ENCODE measurements around the gene MYO5C.
"Not testable (repeated sequence)": the region's sequence is repeated elsewhere in the genome, so short reads cannot be mapped to it uniquely, and the experiment has no call there.

MYO5C gene

DNA sequence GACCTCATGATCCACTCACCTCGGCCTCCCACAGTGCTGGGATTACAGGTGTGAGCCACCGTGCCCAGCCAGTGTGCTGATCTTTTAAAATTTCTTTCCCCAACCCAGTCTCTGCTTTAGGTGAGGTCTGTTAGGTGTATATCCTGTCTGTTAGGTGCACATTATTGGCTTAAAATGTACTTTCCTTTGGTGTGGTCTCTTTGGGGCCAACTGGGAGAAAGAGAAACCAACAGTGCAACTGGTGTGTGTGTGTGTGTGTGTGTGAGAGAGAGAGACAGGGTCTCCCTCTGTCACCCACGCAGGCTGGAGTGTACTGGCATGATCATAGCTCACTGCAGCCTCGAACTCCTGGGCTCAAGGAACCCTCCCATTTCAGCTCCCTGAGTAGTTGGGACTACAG, 54.1 kb downstream of the MYO5C start:
- Histone ChIP-seq H3K27ac (no peak overlapping the region), H3K4me3 (ENCODE audit: low read depth in 1 of 2, low read length in 1 of 2) (no peak overlapping the region), H3K36me3 (no peaks in the 10 kb centered on the region), H3K4me1 (ENCODE audit: control insufficient read depth in 1 of 2, insufficient read depth in 1 of 2, low read depth in 1 of 2, low read length in 1 of 2) (peaks cover 4 to 15% of the 10 kb centered on the region in 2 experiments), H3K27me3 (no peaks in the 10 kb centered on the region), H3K9me3 (no peaks in the 10 kb centered on the region)
- TF ChIP-seq, protein P1, sequence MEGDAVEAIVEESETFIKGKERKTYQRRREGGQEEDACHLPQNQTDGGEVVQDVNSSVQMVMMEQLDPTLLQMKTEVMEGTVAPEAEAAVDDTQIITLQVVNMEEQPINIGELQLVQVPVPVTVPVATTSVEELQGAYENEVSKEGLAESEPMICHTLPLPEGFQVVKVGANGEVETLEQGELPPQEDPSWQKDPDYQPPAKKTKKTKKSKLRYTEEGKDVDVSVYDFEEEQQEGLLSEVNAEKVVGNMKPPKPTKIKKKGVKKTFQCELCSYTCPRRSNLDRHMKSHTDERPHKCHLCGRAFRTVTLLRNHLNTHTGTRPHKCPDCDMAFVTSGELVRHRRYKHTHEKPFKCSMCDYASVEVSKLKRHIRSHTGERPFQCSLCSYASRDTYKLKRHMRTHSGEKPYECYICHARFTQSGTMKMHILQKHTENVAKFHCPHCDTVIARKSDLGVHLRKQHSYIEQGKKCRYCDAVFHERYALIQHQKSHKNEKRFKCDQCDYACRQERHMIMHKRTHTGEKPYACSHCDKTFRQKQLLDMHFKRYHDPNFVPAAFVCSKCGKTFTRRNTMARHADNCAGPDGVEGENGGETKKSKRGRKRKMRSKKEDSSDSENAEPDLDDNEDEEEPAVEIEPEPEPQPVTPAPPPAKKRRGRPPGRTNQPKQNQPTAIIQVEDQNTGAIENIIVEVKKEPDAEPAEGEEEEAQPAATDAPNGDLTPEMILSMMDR (IDR thresholded peaks at IDR 0.05): no peak

DNA sequence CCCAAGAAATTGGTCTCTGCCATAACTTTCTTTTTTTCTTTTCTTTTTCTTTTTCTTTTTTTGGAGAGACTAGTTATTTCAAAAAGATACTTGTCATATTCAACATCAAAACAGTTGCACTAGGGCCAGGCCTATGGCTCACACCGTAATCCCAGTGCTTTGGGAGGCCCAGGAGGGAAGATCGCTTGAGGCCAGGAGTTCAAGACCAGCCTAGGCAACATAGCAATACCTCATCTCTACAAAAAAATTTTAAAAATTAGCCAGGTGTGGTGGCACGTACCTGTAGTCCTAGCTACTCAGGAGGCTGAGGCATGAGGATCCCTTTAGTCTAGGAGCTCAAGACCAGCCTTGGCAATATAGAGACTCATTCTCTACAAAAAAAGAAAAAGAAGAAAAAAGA, 55.4 kb downstream of the MYO5C start:
- no peak overlapping the region for H3K27ac ChIP-seq
- no peaks in the 10 kb centered on the region for H3K9me3 ChIP-seq
- H3K4me3 ChIP-seq (ENCODE audit: low read depth in 1 of 2, low read length in 1 of 2): no peak overlapping the region
- H3K36me3 ChIP-seq: no peaks in the 10 kb centered on the region
- H3K27me3 ChIP-seq: no peaks in the 10 kb centered on the region
- TF ChIP-seq, protein P1 (IDR thresholded peaks at IDR 0.05): no peak
- peaks cover 0 to 7% of the 10 kb centered on the region in 2 experiments for H3K4me1 ChIP-seq (ENCODE audit: control insufficient read depth in 1 of 2, insufficient read depth in 1 of 2, low read depth in 1 of 2, low read length in 1 of 2)

DNA sequence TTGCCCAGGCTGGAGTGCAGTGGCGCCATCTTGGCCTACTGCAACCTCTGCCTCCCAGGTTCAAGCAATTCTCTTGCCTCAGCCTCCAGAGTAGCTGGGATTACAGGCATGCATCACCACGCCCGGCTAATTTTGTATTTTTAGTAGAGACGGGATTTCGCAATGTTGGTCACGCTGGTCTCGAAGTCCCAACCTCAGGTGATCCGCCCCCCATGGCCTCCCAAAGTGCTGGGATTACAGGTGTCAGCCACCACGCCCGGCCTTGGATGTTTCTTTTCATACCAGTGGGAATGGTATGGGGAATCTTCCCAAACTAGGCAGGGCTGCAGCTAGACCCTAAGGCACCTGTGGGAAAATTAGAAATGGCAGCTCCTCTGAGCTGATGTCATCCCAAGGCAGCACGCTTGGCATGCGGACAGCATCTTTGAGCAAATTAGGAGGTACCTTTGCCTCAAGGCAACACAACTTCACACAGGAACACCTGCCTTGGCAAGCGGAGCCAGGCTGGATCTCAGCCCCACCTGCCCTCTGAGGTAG, 56.5 kb downstream of the MYO5C start:
- not testable (repeated sequence) for H3K27ac ChIP-seq; H3K4me3 ChIP-seq (ENCODE audit: low read depth in 1 of 2, low read length in 1 of 2); H3K27me3 ChIP-seq; H3K4me1 ChIP-seq (ENCODE audit: control insufficient read depth in 1 of 2, insufficient read depth in 1 of 2, low read depth in 1 of 2, low read length in 1 of 2); H3K36me3 ChIP-seq; H3K9me3 ChIP-seq

DNA sequence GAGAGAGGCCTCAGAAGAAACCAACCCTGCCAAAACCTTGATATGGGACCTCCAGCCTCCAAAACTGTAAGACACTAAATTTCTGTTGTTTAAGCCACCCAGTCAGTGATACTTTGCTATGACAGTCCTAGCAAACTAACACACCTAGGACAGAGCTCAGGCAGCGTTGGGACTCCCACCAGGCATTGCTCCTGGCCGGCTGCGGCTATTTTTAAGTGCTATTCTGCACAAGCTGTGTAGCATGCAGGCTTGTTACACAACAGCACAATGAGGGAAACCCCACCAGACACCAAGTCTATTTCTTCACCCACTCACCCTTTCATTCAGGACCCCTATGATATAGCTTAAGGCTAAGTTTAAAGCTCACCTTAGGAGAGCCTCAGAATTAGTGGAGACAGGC, 57.5 kb downstream of the MYO5C start:
- TF ChIP-seq, protein P1 (IDR thresholded peaks at IDR 0.05): no peak
- Histone ChIP-seq H3K9me3 (no peaks in the 10 kb centered on the region), H3K27me3 (no peaks in the 10 kb centered on the region), H3K36me3 (no peaks in the 10 kb centered on the region), H3K4me3 (ENCODE audit: low read depth in 1 of 2, low read length in 1 of 2) (no peak overlapping the region), H3K4me1 (ENCODE audit: control insufficient read depth in 1 of 2, insufficient read depth in 1 of 2, low read depth in 1 of 2, low read length in 1 of 2) (no peaks in the 10 kb centered on the region), H3K27ac (no peak overlapping the region)

DNA sequence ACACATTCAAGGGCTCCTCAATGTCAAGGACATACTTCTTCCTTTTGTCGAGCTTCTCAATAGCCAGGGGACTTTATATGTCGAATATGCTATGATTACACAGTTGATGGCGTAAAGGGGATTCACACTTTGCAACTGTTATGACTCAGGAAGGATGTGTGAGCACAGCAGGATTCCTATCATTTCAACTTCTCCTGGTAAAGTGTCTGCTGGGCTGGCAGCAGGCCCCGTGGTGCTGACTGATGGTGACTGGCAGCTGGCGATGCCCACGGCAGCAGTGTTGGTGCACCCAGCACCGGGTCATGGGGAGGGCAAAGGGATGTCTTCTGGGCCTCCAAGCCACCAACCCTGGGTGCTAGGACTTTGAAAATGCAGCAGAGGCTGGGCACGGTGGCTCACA, 59.6 kb downstream of the MYO5C start:
- Histone ChIP-seq H3K4me1 (ENCODE audit: control insufficient read depth in 1 of 2, insufficient read depth in 1 of 2, low read depth in 1 of 2, low read length in 1 of 2) (no peaks in the 10 kb centered on the region), H3K27ac (no peak overlapping the region), H3K36me3 (no peaks in the 10 kb centered on the region), H3K27me3 (no peaks in the 10 kb centered on the region), H3K4me3 (ENCODE audit: low read depth in 1 of 2, low read length in 1 of 2) (no peak overlapping the region), H3K9me3 (no peaks in the 10 kb centered on the region)
- TF ChIP-seq, protein P1 (IDR thresholded peaks at IDR 0.05): no peak

DNA sequence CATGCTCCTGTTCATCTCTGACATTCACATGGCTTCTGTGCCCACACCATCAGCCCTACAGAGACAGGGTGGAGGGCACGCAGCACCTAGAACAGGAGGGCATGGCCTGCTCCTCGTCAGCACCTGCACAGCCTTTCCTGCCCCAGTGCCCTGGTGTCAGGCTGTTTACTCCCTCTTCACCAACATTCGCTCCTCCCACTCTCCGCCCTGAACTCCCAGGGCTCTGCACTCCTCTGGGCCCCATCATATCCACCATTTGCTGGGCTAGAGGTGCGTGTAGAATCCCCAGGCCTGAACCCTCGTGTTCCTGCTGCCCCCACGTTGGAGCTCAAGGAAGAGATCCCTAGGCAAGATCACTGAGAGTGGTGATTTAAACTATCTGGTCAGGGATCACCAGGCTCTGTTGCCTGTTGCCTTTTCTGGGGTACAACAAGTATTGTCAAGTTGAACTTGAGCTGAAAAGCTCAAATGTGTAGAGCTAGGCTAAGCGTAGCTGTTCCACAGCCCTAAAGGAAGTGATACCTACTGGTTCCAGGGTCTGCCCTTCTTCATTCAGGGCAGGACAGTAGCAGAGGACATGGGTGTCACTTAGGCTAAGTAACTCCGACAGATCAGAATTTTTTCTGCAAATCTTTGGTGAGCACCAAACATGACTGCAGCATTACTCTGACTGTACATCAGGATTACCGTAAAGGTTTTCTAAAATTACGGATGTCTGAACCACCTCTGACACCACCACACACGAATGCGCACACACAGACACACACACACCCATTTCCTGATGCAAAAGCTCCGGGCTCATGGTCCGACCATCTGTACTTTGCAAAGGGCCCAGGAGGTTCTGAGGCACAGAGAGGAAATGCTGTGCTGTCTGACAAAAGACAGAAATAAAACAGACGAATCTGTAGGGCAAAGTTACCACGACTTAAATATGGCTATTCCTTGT, 60.7 kb downstream of the MYO5C start:
- no peaks in the 10 kb centered on the region for H3K36me3 ChIP-seq
- no peaks in the 10 kb centered on the region for H3K9me3 ChIP-seq
- H3K4me1 ChIP-seq (ENCODE audit: control insufficient read depth in 1 of 2, insufficient read depth in 1 of 2, low read depth in 1 of 2, low read length in 1 of 2): no peaks in the 10 kb centered on the region
- H3K27ac ChIP-seq: no peak overlapping the region
- no peaks in the 10 kb centered on the region for H3K27me3 ChIP-seq
- H3K4me3 ChIP-seq (ENCODE audit: low read depth in 1 of 2, low read length in 1 of 2): no peak overlapping the region
- TF ChIP-seq, protein P1 (IDR thresholded peaks at IDR 0.05): no peak
